Skeletal muscle tissue (tissue), 4 donors: ENCODE measurements around the gene PALLD. TPM values are rescaled to one million over a fixed set of nuclear protein-coding genes. Genes with fewer than 3 reads are reported as not detected.

Experiments
- H3K27ac ChIP-seq: one replicate; pipeline ENCODE4 v1.7.0; 2013; ENCODE audit warnings: mild to moderate bottlenecking, low read depth, low read length, inconsistent platforms
- H3K27me3 ChIP-seq, 3 donors: one replicate each; pipeline ENCODE4 v1.7.0; 2013; ENCODE audit warnings: low read length in 3 of 3; ENCODE audit not compliant: control insufficient read depth in 3 of 3, insufficient read depth in 3 of 3
- H3K36me3 ChIP-seq, 3 donors: one replicate each; pipeline ENCODE4 v1.7.0; 2013; ENCODE audit warnings: low read length in 3 of 3; ENCODE audit not compliant: control insufficient read depth in 3 of 3, insufficient read depth in 3 of 3
- H3K4me1 ChIP-seq, 3 donors: one replicate each; pipeline ENCODE4 v1.7.0; 2013; ENCODE audit warnings: low read length in 3 of 3, mild to moderate bottlenecking in 3 of 3; ENCODE audit not compliant: control insufficient read depth in 3 of 3, insufficient read depth in 3 of 3
- H3K4me3 ChIP-seq, 3 donors: one replicate each; pipeline ENCODE4 v1.7.0; 2013; ENCODE audit warnings: low read length in 3 of 3
- H3K9ac ChIP-seq, 3 donors: one replicate each; pipeline ENCODE4 v1.7.0; 2013; ENCODE audit warnings: low read length in 3 of 3, mild to moderate bottlenecking in 3 of 3, moderate library complexity in 2 of 3, low read depth in 1 of 3
- H3K9me3 ChIP-seq, 3 donors: one replicate each; pipeline ENCODE4 v1.7.0; 2013; ENCODE audit warnings: low read length in 3 of 3; ENCODE audit not compliant: control insufficient read depth in 3 of 3
- total RNA-seq: library from RNA; depleted of rRNA; stranded (reverse); fragments of >200 nt; gene quantifications from one replicate; pipeline ENCODE4 v1.2.3, GENCODE V29; 2014
- donor health status: Osteomylitis.

The PALLD gene
- total RNA-seq, 1 donor from 2014 or later, result 140 TPM

- H3K27me3 ChIP-seq, result no peaks in the 10 kb centered on the region
- H3K9me3 ChIP-seq, result no peaks in the 10 kb centered on the region
- H3K4me3 ChIP-seq, result no peak overlapping the region
- H3K4me1 ChIP-seq, result peaks cover 35 to 56% (median 39%) of the 10 kb centered on the region in 3 donors
- no peaks in the 10 kb centered on the region for H3K36me3 ChIP-seq
- H3K9ac ChIP-seq, result no peak overlapping the region
- H3K27ac ChIP-seq, result peak overlapping the region; percentile 89
Measured at GRCh38 chr4:168636040-168636439, 139.2 kb downstream of the PALLD start.

GRCh38 chr4:168636506-168637196 is 139.8 kb downstream of the PALLD start:
- peak overlapping the region in 1 of 3 donors; percentile 8 for H3K9ac ChIP-seq
- H3K4me1 ChIP-seq, result peaks cover 35 to 55% (median 40%) of the 10 kb centered on the region in 3 donors
- no peaks in the 10 kb centered on the region for H3K36me3 ChIP-seq
- peak overlapping the region; percentile 89 for H3K27ac ChIP-seq
- H3K27me3 ChIP-seq, result no peaks in the 10 kb centered on the region
- H3K4me3 ChIP-seq, result no peak overlapping the region
- no peaks in the 10 kb centered on the region for H3K9me3 ChIP-seq

- H3K27me3 ChIP-seq, result no peaks in the 10 kb centered on the region
- H3K36me3 ChIP-seq, result no peaks in the 10 kb centered on the region
- no peak overlapping the region for H3K4me3 ChIP-seq
- H3K9me3 ChIP-seq, result no peaks in the 10 kb centered on the region
- peak overlapping the region; percentile 89 for H3K27ac ChIP-seq
- peaks cover 41 to 51% (median 49%) of the 10 kb centered on the region in 3 donors for H3K4me1 ChIP-seq
- H3K9ac ChIP-seq, result no peak overlapping the region
Measured at GRCh38 chr4:168637872-168638756, 141.3 kb downstream of the PALLD start.

GRCh38 chr4:168639914-168640313 is 143.1 kb downstream of the PALLD start:
- peak overlapping the region; percentile 21 for H3K27ac ChIP-seq
- no peaks in the 10 kb centered on the region for H3K36me3 ChIP-seq
- H3K9ac ChIP-seq, result no peak overlapping the region
- H3K27me3 ChIP-seq, result no peaks in the 10 kb centered on the region
- H3K4me3 ChIP-seq, result no peak overlapping the region
- peaks cover 37 to 45% (median 45%) of the 10 kb centered on the region in 3 donors for H3K4me1 ChIP-seq
- no peaks in the 10 kb centered on the region for H3K9me3 ChIP-seq

- Histone ChIP-seq H3K27me3 (no peaks in the 10 kb centered on the region), H3K9me3 (no peaks in the 10 kb centered on the region), H3K4me1 (peaks cover 28 to 38% (median 31%) of the 10 kb centered on the region in 3 donors), H3K27ac (no peak overlapping the region), H3K36me3 (no peaks in the 10 kb centered on the region), H3K9ac (no peak overlapping the region), H3K4me3 (no peak overlapping the region)
Measured at GRCh38 chr4:168641811-168642140, 144.9 kb downstream of the PALLD start.

- no peaks in the 10 kb centered on the region for H3K36me3 ChIP-seq
- no peak overlapping the region for H3K4me3 ChIP-seq
- H3K4me1 ChIP-seq, result peaks cover 23 to 34% (median 24%) of the 10 kb centered on the region in 3 donors
- peak overlapping the region in 1 of 3 donors; percentile 36 for H3K9ac ChIP-seq
- H3K9me3 ChIP-seq, result no peaks in the 10 kb centered on the region
- peak overlapping the region; percentile 49 for H3K27ac ChIP-seq
- no peaks in the 10 kb centered on the region for H3K27me3 ChIP-seq
Measured at GRCh38 chr4:168642591-168642990, 145.7 kb downstream of the PALLD start.

- H3K36me3 ChIP-seq, result no peaks in the 10 kb centered on the region
- H3K9me3 ChIP-seq, result no peaks in the 10 kb centered on the region
- H3K27ac ChIP-seq, result peak overlapping the region; percentile 49
- peak overlapping the region in 1 of 3 donors; percentile 5 for H3K4me3 ChIP-seq
- H3K4me1 ChIP-seq, result peaks cover 22 to 34% (median 23%) of the 10 kb centered on the region in 3 donors
- no peaks in the 10 kb centered on the region for H3K27me3 ChIP-seq
- peak overlapping the region in 1 of 3 donors; percentile 36 for H3K9ac ChIP-seq
Measured at GRCh38 chr4:168643111-168643795, 146.4 kb downstream of the PALLD start.

GRCh38 chr4:168643796-168644159 is 146.9 kb downstream of the PALLD start:
- no peak overlapping the region for H3K4me3 ChIP-seq
- no peak overlapping the region for H3K27ac ChIP-seq
- no peak overlapping the region for H3K9ac ChIP-seq
- H3K36me3 ChIP-seq, result no peaks in the 10 kb centered on the region
- H3K9me3 ChIP-seq, result no peaks in the 10 kb centered on the region
- H3K4me1 ChIP-seq, result peaks cover 21 to 34% (median 23%) of the 10 kb centered on the region in 3 donors
- no peaks in the 10 kb centered on the region for H3K27me3 ChIP-seq

GRCh38 chr4:168646001-168646768 is 149.3 kb downstream of the PALLD start:
- Histone ChIP-seq H3K4me1 (peaks cover 12 to 29% (median 23%) of the 10 kb centered on the region in 3 donors), H3K9me3 (no peaks in the 10 kb centered on the region), H3K27ac (no peak overlapping the region)

More at GRCh38 chr4:168646001-168646768, 149.3 kb downstream of the PALLD start:
- Histone ChIP-seq H3K9ac (no peak overlapping the region), H3K36me3 (no peaks in the 10 kb centered on the region), H3K4me3 (no peak overlapping the region), H3K27me3 (no peaks in the 10 kb centered on the region)
